ENCODE data around the gene KHDC1.
A peak's percentile ranks its signal among the peaks of the same experiment; 100 is the strongest.
"Not testable (repeated sequence)": the region's sequence is repeated elsewhere in the genome, so short reads cannot be mapped to it uniquely, and the experiment has no call there.

KHDC1 gene

DNA sequence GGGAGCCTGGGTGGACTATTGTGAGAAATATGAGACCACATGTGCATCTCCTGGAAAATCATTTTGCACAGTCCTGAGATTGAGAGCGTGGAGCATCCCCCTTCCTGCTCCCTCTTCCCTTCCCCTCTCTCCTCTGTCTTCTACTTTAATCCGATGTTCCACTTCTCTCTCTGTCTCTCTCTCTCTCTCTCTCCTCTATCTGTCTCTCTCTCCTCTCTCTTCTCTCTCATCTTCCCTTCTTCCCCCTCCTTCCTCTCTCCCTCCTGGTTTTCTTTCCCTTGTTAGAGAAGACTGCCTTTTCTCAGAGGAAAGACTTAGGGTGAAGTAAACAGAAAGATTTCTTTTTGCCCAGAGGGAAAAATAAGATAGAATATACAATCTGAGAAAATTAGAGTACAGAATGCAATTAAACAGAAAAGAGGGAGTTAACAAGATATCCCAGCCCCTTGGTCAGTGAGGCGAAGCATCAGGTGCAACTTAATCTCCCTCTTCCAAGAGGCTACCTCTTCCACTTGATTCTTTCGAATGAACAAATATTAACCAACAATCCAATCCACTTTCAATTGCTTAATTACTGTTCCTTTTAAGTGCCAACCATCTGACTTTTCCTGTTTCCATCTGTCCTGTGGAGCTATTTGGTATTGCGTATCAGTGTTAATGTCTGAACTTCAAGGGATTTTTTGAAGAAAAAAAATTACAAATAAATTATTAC lies 14.6 kb downstream of the KHDC1 start:
- peak; percentile 25 for DNase-seq

DNA sequence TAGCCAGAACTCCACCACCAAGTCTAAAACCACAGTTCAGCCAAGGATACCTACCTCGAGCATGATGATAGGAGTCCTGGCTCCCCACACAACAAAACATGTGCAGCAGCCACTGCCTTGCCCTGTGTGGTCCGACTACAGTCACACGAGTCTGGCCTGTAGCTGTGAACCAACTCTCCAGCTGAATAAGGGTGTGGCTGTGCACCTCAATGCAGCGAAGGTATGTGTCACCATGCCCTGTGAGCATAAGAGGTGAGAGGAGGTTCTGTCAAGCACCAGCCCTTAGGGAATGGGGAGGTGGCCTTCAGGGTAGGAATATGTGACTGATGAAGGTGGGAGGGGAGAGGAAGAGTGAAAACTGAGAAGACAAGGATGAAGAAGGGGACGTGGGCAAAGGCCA lies 21.0 kb downstream of the KHDC1 start:
- DNase-seq: no peak

DNA sequence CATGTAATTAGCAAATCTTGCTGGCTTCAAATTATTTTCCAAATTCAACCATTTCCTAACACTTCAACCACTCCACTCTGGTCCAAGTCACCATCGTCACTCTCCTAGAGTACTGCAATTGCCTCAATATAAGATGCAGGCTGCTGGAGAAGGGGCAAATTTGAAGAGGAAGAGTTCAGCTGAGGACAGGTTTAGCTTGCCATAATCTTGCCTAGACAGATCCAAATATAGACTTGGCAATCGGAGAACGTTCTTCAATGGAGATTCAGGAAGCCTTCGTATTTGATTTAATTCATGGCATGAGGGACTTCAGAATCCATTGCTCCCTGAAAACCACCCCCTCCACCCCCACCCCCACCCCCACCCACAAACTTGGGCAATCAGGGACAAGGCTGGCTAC lies 22.3 kb downstream of the KHDC1 start:
- no peak for DNase-seq

DNA sequence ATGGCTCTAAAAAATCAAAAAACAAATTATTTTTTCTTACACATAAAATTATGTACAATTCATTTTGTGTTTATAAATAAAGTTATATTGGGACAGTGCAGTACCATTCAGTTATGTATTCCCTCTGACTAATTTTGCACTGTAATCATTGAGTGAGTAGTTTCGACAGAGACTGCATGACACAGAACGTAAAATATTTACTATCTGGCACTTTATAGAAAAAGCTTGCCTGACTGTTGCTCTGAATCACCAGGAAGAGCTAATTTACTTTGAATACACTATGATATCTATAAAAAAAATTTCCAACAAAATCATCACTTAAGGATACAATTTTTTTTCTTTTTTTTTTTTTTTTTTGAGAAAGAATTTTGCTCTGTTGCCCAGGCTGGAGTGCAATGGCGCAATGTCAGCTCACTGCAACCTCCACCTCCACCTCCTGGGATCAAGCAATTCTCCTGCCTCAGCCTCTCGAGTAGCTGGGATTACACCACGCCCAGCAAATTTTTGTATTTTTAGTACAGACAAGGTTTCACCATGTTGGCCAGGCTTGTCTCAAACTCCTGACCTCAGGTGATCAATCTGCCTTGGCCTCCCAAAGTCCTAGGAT lies 26.7 kb downstream of the KHDC1 start:
- DNase-seq: no peak

DNA sequence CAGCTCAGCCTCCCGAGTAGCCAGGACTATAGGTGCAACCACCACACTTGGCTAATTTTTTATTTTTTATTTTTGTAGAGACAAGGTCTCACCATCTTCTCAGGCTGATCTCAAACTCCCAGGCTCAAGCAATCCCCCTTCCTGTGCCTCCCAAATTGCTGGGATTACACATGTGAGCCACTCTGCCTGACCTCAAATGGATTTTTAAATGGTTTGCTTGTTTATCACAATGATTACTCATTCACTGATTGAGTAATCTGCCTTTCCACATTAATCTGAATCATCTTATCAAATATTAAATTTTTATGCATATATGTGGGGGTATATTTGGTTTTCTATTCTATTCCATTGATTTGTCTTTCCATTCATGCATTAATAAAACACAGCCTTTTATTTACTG lies 28.3 kb downstream of the KHDC1 start:
- DNase-seq: no peak

DNA sequence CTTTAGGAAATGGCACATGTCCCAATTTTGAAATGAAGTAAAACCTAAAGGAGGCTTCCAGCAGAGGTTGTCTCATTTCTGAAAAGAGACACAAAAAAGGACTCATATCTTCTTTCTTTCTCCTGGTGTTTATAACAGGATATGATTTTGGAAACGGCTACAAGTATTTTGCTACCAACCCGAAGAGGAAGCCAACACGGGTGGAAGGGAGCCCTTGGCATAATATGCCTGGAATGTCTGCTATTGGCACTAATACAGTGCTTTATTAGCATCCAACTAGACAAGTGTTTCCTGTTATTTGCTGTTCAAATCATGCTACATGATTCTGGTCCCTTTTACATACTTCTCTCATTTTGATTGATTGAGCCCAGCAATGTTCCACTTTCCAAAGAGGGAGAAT lies 29.0 kb downstream of the KHDC1 start:
- DNase-seq: not testable (repeated sequence)

DNA sequence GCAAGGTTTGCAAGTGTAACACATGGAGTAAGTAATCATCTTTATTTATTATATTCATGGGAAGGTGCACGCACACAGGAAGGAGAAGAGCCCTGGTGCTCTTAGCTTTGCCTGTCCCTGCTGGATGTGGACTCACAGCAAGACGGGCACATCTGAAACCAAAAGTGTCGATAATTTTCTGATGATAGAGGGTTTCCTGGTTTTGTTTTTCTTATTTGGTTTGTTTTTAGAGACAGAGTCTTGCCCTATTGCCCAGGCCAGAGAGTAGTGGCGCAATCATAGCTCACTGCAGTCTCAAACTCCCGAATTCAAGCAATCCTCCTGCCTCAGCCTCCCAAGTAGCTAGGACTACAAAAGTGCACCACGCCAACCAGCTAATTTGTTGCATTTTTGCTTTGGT lies 29.9 kb downstream of the KHDC1 start:
- no peak for DNase-seq

DNA sequence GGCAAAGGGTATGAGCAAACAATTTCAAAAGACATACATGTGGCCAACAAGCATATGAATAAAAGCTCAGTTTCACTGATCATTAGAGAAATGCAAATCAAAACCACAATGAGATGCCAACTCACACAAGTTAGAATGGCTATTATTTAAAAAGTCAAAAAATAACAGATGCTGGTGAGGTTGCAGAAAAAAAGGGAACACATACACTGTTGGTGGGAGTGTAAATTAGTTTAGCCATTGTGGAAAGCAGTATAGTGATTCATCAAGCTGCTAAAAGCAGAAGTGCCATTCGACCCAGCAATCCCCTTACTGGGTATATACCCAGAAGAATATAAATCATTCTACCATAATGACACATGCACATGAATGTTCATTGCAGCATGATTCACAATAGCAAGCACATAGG lies 31.0 kb downstream of the KHDC1 start:
- DNase-seq: no peak

DNA sequence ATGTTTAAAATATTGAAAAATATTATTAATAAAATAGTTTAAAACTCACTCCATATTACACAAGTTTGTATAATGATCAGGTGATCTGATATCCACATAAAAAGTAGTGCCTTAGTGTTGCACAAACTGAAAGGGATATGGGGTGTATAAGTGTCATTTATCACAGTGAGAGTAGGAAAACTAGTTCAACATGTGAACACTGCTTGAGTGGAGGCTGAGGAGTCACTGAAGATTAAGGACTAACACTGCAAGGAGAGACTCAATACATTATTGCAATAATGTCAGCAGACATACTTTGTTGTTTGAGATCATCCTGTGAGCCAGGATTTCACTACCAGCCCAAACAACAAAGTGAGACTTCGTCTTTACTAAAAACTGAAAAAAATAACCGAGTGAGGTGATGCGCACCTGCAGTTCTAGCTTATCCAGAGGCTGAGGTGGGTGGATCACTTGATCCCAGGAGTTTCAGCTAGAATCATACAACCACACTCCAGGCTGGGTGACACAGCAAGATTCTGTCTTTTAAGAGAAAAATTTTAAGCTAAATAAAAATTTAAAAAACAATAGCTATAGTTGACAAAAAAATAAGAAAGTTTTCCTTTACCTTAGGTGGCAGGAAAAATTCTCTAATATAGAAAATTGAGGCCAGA lies 35.3 kb downstream of the KHDC1 start:
- no peak for DNase-seq

DNA sequence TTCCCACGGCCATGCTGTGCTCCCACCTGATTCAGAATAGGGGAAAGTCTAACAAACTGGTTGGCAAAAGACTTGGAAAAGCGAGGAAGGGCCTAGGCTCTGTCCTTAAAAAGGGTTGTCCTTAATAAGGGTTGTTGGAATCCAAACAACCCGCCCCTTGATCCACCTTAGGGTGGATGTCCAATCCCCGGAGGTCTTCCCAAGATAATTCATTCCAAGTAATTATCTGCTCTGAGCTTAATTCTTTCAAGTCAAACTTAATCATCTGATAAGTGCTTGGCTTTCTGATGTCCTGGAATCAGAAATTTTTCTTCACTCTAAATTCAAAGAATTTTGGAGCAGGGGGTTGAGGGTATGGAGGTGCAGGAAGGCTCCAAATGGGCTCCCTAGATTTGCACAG lies 37.6 kb downstream of the KHDC1 start, which contains the start of gene KHDC1L:
KHDC1L (minus strand) TSS at position 101 of the 400 bp plus-strand sequence; CDS start at position 13, 88 bp downstream.
- no peak for DNase-seq

DNA sequence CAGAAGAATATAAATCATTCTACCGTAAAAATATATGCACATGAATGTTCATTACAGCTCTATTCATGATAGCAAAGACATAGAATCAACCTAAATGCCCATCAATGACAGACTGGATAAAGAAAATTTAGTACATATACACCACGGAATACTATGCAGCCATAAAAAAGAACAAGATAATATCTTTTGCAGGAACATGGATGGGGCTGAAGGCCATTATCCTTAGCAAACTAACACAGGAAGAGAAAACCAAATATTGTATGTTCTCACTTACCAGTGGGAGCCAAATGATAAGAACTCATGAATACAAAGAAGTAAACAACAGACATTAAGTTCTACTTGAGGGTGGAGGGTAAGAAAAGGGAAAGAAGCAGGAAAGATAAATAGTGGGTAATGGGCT lies 46.1 kb downstream of the KHDC1 start:
- DNase-seq: no peak

DNA sequence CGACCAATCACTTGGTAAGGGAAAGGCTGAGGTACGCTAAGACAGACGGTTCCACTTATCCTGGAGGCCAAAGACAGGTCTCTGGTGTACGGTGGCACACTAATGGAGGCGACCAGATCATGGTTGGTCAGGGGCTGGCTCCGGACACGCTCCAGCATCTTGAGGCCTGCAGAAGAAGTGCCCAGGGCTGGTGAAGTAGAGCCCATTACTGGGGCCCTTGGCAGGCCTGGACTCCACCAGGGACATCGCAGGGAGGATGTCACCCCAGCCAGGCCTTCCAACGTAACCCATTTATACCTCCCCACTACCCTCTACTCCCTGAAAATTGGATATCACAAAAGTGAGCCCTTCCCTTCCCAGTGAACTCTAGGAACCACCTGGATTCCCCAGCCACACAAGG lies 53.9 kb downstream of the KHDC1 start:
- no peak for DNase-seq

DNA sequence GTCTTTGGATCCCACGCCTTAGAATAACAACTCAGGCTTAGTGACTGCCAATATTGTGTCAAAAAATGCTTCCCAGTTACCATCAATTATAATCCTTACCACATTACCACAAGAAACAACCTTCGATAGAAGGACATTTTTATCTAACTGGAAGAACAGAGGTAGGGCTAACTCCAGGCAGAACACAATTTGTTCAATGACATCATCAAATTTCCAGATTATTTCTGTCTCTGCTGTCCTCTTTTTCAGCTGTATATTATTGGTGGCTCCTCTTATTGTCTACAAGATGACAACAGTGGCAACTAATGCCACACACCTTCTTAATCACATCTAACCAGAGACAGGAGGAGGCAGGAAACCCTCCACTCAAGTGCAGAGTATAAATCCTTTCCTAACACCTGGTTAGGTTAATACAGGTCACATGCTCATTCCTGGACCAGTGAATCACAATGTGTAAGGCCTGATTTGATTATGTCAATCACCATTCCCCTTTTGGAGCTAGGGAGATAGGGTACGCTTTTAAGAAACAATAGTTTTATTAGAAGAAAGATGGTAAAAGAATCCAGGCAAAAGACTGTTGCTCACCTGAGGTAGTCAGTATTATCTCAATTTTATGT lies 55.7 kb downstream of the KHDC1 start:
- DNase-seq: no peak

DNA sequence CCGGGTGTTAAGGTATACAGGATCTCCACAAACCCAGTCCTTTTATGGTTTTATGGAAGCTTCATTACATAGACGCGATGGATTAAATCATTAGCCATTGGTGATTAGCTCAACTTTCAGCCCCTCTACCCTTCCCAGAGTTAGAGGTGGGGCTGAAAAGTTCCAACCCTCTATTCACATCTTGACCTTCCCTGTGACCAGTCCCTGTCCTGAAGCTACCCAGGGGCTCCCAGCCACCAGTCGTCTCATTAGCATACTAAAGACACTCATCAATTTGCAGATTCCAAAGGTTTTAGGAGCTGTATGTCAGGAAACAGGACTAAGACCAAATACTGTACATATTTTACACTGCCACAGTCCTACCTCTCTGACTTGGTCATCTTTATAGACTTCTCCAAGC lies 58.7 kb downstream of the KHDC1 start:
- DNase-seq: no peak

DNA sequence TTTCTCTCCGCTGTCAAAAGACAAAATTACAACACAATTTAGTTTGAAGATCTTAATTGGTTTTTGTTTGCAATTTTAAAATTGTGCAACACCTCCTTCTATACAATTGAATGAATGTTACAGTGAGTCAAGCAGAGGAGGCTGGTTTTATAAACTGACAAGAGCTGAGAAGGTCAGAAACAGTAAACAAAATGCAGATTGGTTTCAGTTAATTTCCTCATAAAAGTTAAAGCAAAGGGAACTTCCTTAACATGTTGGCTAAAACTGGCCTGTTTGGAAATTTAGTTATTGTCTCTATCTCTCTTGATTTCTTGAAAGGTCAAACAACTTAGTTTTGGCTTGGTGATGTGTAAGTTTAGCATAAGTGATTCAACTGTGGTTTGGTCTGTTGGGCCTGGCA lies 59.9 kb downstream of the KHDC1 start:
- no peak for DNase-seq

DNA sequence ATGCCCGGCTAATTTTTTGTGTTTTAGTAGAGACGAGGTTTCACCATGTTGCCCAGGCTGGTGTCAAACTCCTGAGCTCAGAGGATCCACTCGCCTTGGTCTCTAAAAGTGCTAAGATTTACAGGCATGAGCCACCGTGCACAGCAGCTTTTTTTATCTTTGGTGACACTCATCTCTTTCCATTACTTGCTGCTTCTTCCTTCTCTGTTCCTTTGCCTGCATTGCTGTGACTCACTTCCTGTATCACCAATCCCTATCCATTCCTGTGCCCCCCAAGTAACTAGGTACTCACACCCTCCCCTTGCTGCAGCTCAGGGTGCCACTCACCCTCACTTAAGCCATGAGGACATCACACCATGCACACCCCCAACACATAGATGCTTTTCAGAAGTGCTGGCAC lies 62.3 kb downstream of the KHDC1 start:
- no peak for DNase-seq

DNA sequence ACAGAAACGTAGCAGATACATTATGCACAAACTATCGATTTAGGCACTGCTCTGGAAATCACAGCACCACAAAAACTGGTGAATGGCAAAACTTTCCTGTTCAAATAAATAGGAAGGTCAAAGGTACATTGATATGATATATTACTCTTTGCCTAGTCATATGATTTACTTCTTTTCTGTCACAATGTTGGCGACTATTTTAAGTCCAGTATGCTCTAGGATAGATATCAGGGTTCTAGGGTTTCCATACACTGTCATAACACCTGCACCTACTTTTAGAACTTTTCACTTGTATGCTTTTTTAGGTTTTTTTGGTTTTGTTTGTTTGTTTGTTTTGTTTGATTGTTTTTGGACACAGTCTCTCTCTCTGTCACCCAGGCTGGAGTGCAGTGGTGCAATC lies 62.7 kb downstream of the KHDC1 start:
- DNase-seq: no peak

DNA sequence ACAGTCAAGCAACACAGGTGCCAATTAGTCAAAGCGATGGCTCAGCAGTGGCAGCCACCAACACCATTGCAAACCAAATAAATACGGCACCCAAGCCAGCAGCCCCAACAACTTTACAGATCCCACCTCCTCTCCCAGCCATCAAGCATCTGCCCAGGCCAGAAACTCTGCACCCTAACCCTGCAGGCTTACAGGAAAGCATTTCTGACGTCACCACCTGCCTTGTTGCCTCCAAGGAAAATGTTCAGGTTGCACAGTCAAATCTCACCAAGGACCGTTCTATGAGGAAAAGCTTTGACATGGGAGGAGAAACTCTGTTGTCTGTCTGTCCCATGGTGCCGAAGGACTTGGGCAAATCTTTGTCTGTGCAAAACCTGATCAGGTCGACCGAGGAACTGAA lies 68.3 kb downstream of the KHDC1 start:
- DNase-seq: no peak

DNA sequence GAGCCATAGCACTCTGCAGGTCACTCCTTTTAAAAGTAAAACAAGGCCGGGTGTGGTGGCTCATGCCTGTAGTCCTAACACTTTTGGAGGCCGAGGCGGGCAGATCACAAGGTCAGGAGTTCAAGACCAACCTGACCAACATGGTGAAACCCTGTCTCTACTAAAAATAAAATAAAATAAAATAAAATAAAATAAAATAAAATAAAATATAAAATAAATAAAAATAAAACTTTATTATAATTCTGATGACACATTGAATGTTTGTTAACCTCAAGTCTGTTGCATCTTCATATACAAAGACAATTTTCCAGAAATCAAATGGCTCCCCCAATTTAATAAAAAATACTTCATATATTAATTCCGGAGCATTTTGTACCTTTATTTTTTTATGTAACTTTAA lies 69.7 kb downstream of the KHDC1 start:
- DNase-seq: not testable (repeated sequence)
